Measurements from ENCODE around the gene KRTAP12-1.
"Not testable (repeated sequence)": the region's sequence is repeated elsewhere in the genome, so short reads cannot be mapped to it uniquely, and the experiment has no call there.

Gene KRTAP12-1

GRCh38 chr21:44694776-44695175 lies 12.8 kb upstream of the KRTAP12-1 start:
- Histone ChIP-seq H3K4me3 (ENCODE audit: low read depth, low read length) (no peak overlapping the region), H3K27me3 (ENCODE audit: control insufficient read depth, insufficient read depth, low read length) (no peaks in the 10 kb centered on the region), H3K9ac (ENCODE audit: low read depth, low read length) (no peak overlapping the region)

GRCh38 chr21:44692798-44693512 lies 11.0 kb upstream of the KRTAP12-1 start:
- Histone ChIP-seq H3K9me3 (ENCODE audit: control insufficient read depth, insufficient read depth, low read length) (no peaks in the 10 kb centered on the region), H3K27me3 (ENCODE audit: control insufficient read depth, insufficient read depth, low read length) (no peaks in the 10 kb centered on the region), H3K36me3 (ENCODE audit: control insufficient read depth, insufficient read depth, low read length) (no peaks in the 10 kb centered on the region), H3K9ac (ENCODE audit: low read depth, low read length) (no peak overlapping the region), H3K4me1 (ENCODE audit: control insufficient read depth, insufficient read depth, low read length) (peaks cover 10% of the 10 kb centered on the region), H3K4me3 (ENCODE audit: low read depth, low read length) (no peak overlapping the region)

More at GRCh38 chr21:44694776-44695175, 12.8 kb upstream of the KRTAP12-1 start:
- H3K36me3 ChIP-seq (ENCODE audit: control insufficient read depth, insufficient read depth, low read length) = no peaks in the 10 kb centered on the region
- H3K4me1 ChIP-seq (ENCODE audit: control insufficient read depth, insufficient read depth, low read length) = peaks cover 12% of the 10 kb centered on the region
- H3K9me3 ChIP-seq (ENCODE audit: control insufficient read depth, insufficient read depth, low read length) = no peaks in the 10 kb centered on the region

- no peaks in the 10 kb centered on the region for H3K36me3 ChIP-seq (ENCODE audit: control insufficient read depth, insufficient read depth, low read length)
- no peaks in the 10 kb centered on the region for H3K9me3 ChIP-seq (ENCODE audit: control insufficient read depth, insufficient read depth, low read length)
- no peaks in the 10 kb centered on the region for H3K27me3 ChIP-seq (ENCODE audit: control insufficient read depth, insufficient read depth, low read length)
- H3K4me3 ChIP-seq (ENCODE audit: low read depth, low read length) = no peak overlapping the region
- no peak overlapping the region for H3K9ac ChIP-seq (ENCODE audit: low read depth, low read length)
- peaks cover 9% of the 10 kb centered on the region for H3K4me1 ChIP-seq (ENCODE audit: control insufficient read depth, insufficient read depth, low read length)
Observed at GRCh38 chr21:44691686-44692085, 9.7 kb upstream of the KRTAP12-1 start.

GRCh38 chr21:44689740-44690139 lies 7.8 kb upstream of the KRTAP12-1 start:
- not testable (repeated sequence) for H3K27me3 ChIP-seq (ENCODE audit: control insufficient read depth, insufficient read depth, low read length); H3K4me3 ChIP-seq (ENCODE audit: low read depth, low read length); H3K9ac ChIP-seq (ENCODE audit: low read depth, low read length); H3K4me1 ChIP-seq (ENCODE audit: control insufficient read depth, insufficient read depth, low read length); H3K9me3 ChIP-seq (ENCODE audit: control insufficient read depth, insufficient read depth, low read length); H3K36me3 ChIP-seq (ENCODE audit: control insufficient read depth, insufficient read depth, low read length)

GRCh38 chr21:44687671-44688070 lies 5.7 kb upstream of the KRTAP12-1 start:
- Histone ChIP-seq H3K4me1 (ENCODE audit: control insufficient read depth, insufficient read depth, low read length) (peaks cover 4% of the 10 kb centered on the region), H3K27me3 (ENCODE audit: control insufficient read depth, insufficient read depth, low read length) (no peaks in the 10 kb centered on the region), H3K9ac (ENCODE audit: low read depth, low read length) (no peak overlapping the region), H3K9me3 (ENCODE audit: control insufficient read depth, insufficient read depth, low read length) (no peaks in the 10 kb centered on the region), H3K36me3 (ENCODE audit: control insufficient read depth, insufficient read depth, low read length) (no peaks in the 10 kb centered on the region), H3K4me3 (ENCODE audit: low read depth, low read length) (no peak overlapping the region)

- Histone ChIP-seq H3K9me3 (ENCODE audit: control insufficient read depth, insufficient read depth, low read length) (no peaks in the 10 kb centered on the region), H3K4me3 (ENCODE audit: low read depth, low read length) (no peak overlapping the region), H3K9ac (ENCODE audit: low read depth, low read length) (no peak overlapping the region), H3K36me3 (ENCODE audit: control insufficient read depth, insufficient read depth, low read length) (no peaks in the 10 kb centered on the region), H3K4me1 (ENCODE audit: control insufficient read depth, insufficient read depth, low read length) (peaks cover 4% of the 10 kb centered on the region), H3K27me3 (ENCODE audit: control insufficient read depth, insufficient read depth, low read length) (no peaks in the 10 kb centered on the region)
Observed at GRCh38 chr21:44686843-44687561, 5.0 kb upstream of the KRTAP12-1 start.

GRCh38 chr21:44686000-44686781 lies 4.2 kb upstream of the KRTAP12-1 start:
- no peaks in the 10 kb centered on the region for H3K27me3 ChIP-seq (ENCODE audit: control insufficient read depth, insufficient read depth, low read length)
- H3K36me3 ChIP-seq (ENCODE audit: control insufficient read depth, insufficient read depth, low read length) = no peaks in the 10 kb centered on the region
- no peak overlapping the region for H3K4me3 ChIP-seq (ENCODE audit: low read depth, low read length)
- peaks cover 4% of the 10 kb centered on the region for H3K4me1 ChIP-seq (ENCODE audit: control insufficient read depth, insufficient read depth, low read length)
- H3K9ac ChIP-seq (ENCODE audit: low read depth, low read length) = no peak overlapping the region
- no peaks in the 10 kb centered on the region for H3K9me3 ChIP-seq (ENCODE audit: control insufficient read depth, insufficient read depth, low read length)

- H3K9ac ChIP-seq (ENCODE audit: low read depth, low read length); H3K4me3 ChIP-seq (ENCODE audit: low read depth, low read length); H3K36me3 ChIP-seq (ENCODE audit: control insufficient read depth, insufficient read depth, low read length); H3K9me3 ChIP-seq (ENCODE audit: control insufficient read depth, insufficient read depth, low read length); H3K27me3 ChIP-seq (ENCODE audit: control insufficient read depth, insufficient read depth, low read length); H3K4me1 ChIP-seq (ENCODE audit: control insufficient read depth, insufficient read depth, low read length): not testable (repeated sequence)
Observed at GRCh38 chr21:44685050-44685449, 3.1 kb upstream of the KRTAP12-1 start.

GRCh38 chr21:44684483-44684882 lies 2.5 kb upstream of the KRTAP12-1 start:
- H3K36me3 ChIP-seq (ENCODE audit: control insufficient read depth, insufficient read depth, low read length) = no peaks in the 10 kb centered on the region
- no peaks in the 10 kb centered on the region for H3K27me3 ChIP-seq (ENCODE audit: control insufficient read depth, insufficient read depth, low read length)
- H3K4me1 ChIP-seq (ENCODE audit: control insufficient read depth, insufficient read depth, low read length) = peaks cover 4% of the 10 kb centered on the region
- H3K9ac ChIP-seq (ENCODE audit: low read depth, low read length) = no peak overlapping the region
- no peak overlapping the region for H3K4me3 ChIP-seq (ENCODE audit: low read depth, low read length)
- no peaks in the 10 kb centered on the region for H3K9me3 ChIP-seq (ENCODE audit: control insufficient read depth, insufficient read depth, low read length)

GRCh38 chr21:44684077-44684476 lies 2.1 kb upstream of the KRTAP12-1 start:
- H3K9me3 ChIP-seq (ENCODE audit: control insufficient read depth, insufficient read depth, low read length) = no peaks in the 10 kb centered on the region
- no peak overlapping the region for H3K9ac ChIP-seq (ENCODE audit: low read depth, low read length)
- H3K27me3 ChIP-seq (ENCODE audit: control insufficient read depth, insufficient read depth, low read length) = no peaks in the 10 kb centered on the region
- H3K36me3 ChIP-seq (ENCODE audit: control insufficient read depth, insufficient read depth, low read length) = no peaks in the 10 kb centered on the region
- peaks cover 4% of the 10 kb centered on the region for H3K4me1 ChIP-seq (ENCODE audit: control insufficient read depth, insufficient read depth, low read length)
- H3K4me3 ChIP-seq (ENCODE audit: low read depth, low read length) = no peak overlapping the region

GRCh38 chr21:44682580-44683151 lies 703 bp upstream of the KRTAP12-1 start:
- Histone ChIP-seq H3K9me3 (ENCODE audit: control insufficient read depth, insufficient read depth, low read length) (no peaks in the 10 kb centered on the region), H3K4me1 (ENCODE audit: control insufficient read depth, insufficient read depth, low read length) (peaks cover 4% of the 10 kb centered on the region), H3K9ac (ENCODE audit: low read depth, low read length) (no peak overlapping the region), H3K4me3 (ENCODE audit: low read depth, low read length) (no peak overlapping the region), H3K27me3 (ENCODE audit: control insufficient read depth, insufficient read depth, low read length) (no peaks in the 10 kb centered on the region), H3K36me3 (ENCODE audit: control insufficient read depth, insufficient read depth, low read length) (no peaks in the 10 kb centered on the region)
